WTC11 (cell line): ENCODE results near the gene ACOT6. TPM values are rescaled to one million over a fixed set of nuclear protein-coding genes. Genes with fewer than 3 reads are reported as not detected.

Experiments
- ATAC-seq: fragments of 200-7000 bp; cut with Tn5 transposase; 2 replicates; pipeline ENCODE4 v1.10.0; 2021; ENCODE audit warnings: mild to moderate bottlenecking, moderate library complexity
- Bru-seq: library from RNA; stranded (reverse); fragments of 400-500 nt; gene quantifications from one replicate; lab custom pipeline; 2021; lab: Mats Ljungman, UMichigan
- CTCF ChIA-PET: fragments of 300-600 bp; sonication (Branson Sonifier 250); formaldehyde crosslinking; loops from one replicate; lab custom pipeline; 2021; ENCODE audit warnings: antibody characterized with exemption; lab: Charles Lee
- POLR2A ChIA-PET: fragments of 350-600 bp; sonication (Branson Sonifier 250); formaldehyde crosslinking; loops from one replicate; lab custom pipeline; 2021; ENCODE audit warnings: antibody characterized with exemption; lab: Charles Lee
- DNase-seq: peaks from one replicate; pipeline ENCODE4 v3.0.0; 2021; ENCODE audit warnings: low spot score
- H3K27ac Mint-ChIP-seq: 2 replicates; pipeline ENCODE4 v1.8.0; 2021; ENCODE audit warnings: mixed read lengths
- H3K27me3 Mint-ChIP-seq: 2 replicates; pipeline ENCODE4 v1.8.0; 2021; ENCODE audit warnings: low read depth, mild to moderate bottlenecking, moderate library complexity, mixed read lengths
- H3K36me3 Mint-ChIP-seq: 2 replicates; pipeline ENCODE4 v1.8.0; 2021; ENCODE audit warnings: mixed read lengths
- H3K4me1 Mint-ChIP-seq: 2 replicates; pipeline ENCODE4 v1.8.0; 2022; ENCODE audit warnings: mixed read lengths
- H3K4me3 Mint-ChIP-seq: 2 replicates; pipeline ENCODE4 v1.8.0; 2021; ENCODE audit warnings: mild to moderate bottlenecking, moderate library complexity, mixed read lengths
- H3K9me3 Mint-ChIP-seq: 2 replicates; pipeline ENCODE4 v1.8.0; 2021; ENCODE audit warnings: mixed read lengths
- CREB1 ChIP-seq: sonication (generic); formaldehyde crosslinking; IDR thresholded peaks from 2 replicates; pipeline ENCODE4 v1.8.0; 2023; ENCODE audit warnings: mild to moderate bottlenecking, missing genetic modification reagents
- MXD4 ChIP-seq: fragments of 250-450 bp; sonication (Bioruptor Pico); IDR thresholded peaks from 2 replicates; pipeline ENCODE4 v1.8.0; 2021; ENCODE audit warnings: mild to moderate bottlenecking, moderate library complexity, borderline replicate concordance
- MYBL2 ChIP-seq: sonication (generic); formaldehyde crosslinking; IDR thresholded peaks from 2 replicates; pipeline ENCODE4 v1.8.1; 2023; ENCODE audit warnings: mild to moderate bottlenecking, moderate library complexity, missing genetic modification reagents
- NFATC4 ChIP-seq: fragments of 250-450 bp; sonication (Bioruptor Pico); IDR thresholded peaks from 2 replicates; pipeline ENCODE4 v1.9.0; 2021; ENCODE audit warnings: mild to moderate bottlenecking
- OVOL2 ChIP-seq: fragments of 250-450 bp; sonication (Bioruptor Pico); IDR thresholded peaks from 2 replicates; pipeline ENCODE4 v1.9.0; 2021; ENCODE audit warnings: mild to moderate bottlenecking, borderline replicate concordance
- SMAD3 ChIP-seq: sonication (generic); formaldehyde crosslinking; IDR thresholded peaks from 2 replicates; pipeline ENCODE4 v1.8.0; 2022; ENCODE audit warnings: missing genetic modification reagents, mild to moderate bottlenecking, borderline replicate concordance
- SP1 ChIP-seq: sonication (generic); formaldehyde crosslinking; conservative IDR thresholded peaks from 2 replicates; pipeline ENCODE4 v1.8.1; 2022; ENCODE audit warnings: missing genetic modification reagents
- TEAD1 ChIP-seq: sonication (generic); formaldehyde crosslinking; IDR thresholded peaks from 2 replicates; pipeline ENCODE4 v1.8.0; 2022; ENCODE audit warnings: mild to moderate bottlenecking, missing genetic modification reagents
- TP53 ChIP-seq: sonication (generic); formaldehyde crosslinking; IDR thresholded peaks from 2 replicates; pipeline ENCODE4 v1.8.1; 2023; ENCODE audit warnings: mild to moderate bottlenecking, missing genetic modification reagents
- ZNF317 ChIP-seq: sonication (generic); formaldehyde crosslinking; IDR thresholded peaks from 2 replicates; pipeline ENCODE4 v1.8.1; 2023; ENCODE audit warnings: low read depth, mild to moderate bottlenecking, moderate library complexity, missing genetic modification reagents, borderline replicate concordance
- long read RNA-seq, 3 experiments: library from RNA in 1 of 3; library from capped mRNA in 1 of 3; library from polyadenylated mRNA in 1 of 3; unstranded in 2 of 3; stranded (forward) in 1 of 3; transcript quantifications; one replicate each; pipeline ENCODE4 v2.0.0, GENCODE V29; 2021
- total RNA-seq: library from RNA; stranded (reverse); gene quantifications from 3 replicates; pipeline ENCODE4 v1.2.3, GENCODE V29; 2021
- TF ChIP-seq, protein P1 (sequence below): sonication (generic); formaldehyde crosslinking; IDR thresholded peaks from 2 replicates; pipeline ENCODE4 v1.8.0; 2022; ENCODE audit warnings: mild to moderate bottlenecking, missing genetic modification reagents
- TF ChIP-seq, protein P2 (sequence below): sonication (generic); formaldehyde crosslinking; IDR thresholded peaks from 2 replicates; pipeline ENCODE4 v1.8.1; 2022; ENCODE audit warnings: mild to moderate bottlenecking, moderate library complexity, missing genetic modification reagents
- TF ChIP-seq, protein P3 (sequence below): fragments of 250-450 bp; sonication (Bioruptor Pico); IDR thresholded peaks from 2 replicates; pipeline ENCODE4 v1.9.0; 2021; ENCODE audit warnings: mild to moderate bottlenecking
- TF ChIP-seq, protein P4 (sequence below): sonication (generic); formaldehyde crosslinking; conservative IDR thresholded peaks from 2 replicates; pipeline ENCODE4 v1.8.1; 2023; ENCODE audit warnings: mild to moderate bottlenecking, low read depth, missing genetic modification reagents, moderate library complexity
- TF ChIP-seq, protein P5 (sequence below): sonication (generic); formaldehyde crosslinking; IDR thresholded peaks from 2 replicates; pipeline ENCODE4 v1.8.0; 2023; ENCODE audit warnings: mild to moderate bottlenecking, missing genetic modification reagents
- TF ChIP-seq, protein P6 (sequence below): fragments of 250-450 bp; sonication (Bioruptor Pico); IDR thresholded peaks from 2 replicates; pipeline ENCODE4 v1.9.0; 2021; ENCODE audit warnings: moderate library complexity, mild to moderate bottlenecking, inconsistent platforms, borderline replicate concordance
- TF ChIP-seq, protein P7 (sequence below): sonication (generic); formaldehyde crosslinking; IDR thresholded peaks from 2 replicates; pipeline ENCODE4 v1.8.1; 2023; ENCODE audit warnings: mild to moderate bottlenecking, moderate library complexity, missing genetic modification reagents
- TF ChIP-seq, protein P8 (sequence below): sonication (generic); formaldehyde crosslinking; IDR thresholded peaks from 2 replicates; pipeline ENCODE4 v1.8.0; 2022; ENCODE audit warnings: mild to moderate bottlenecking, missing genetic modification reagents
- TF ChIP-seq, protein P9 (sequence below): sonication (generic); formaldehyde crosslinking; IDR thresholded peaks from 2 replicates; pipeline ENCODE4 v1.8.1; 2023; ENCODE audit warnings: mild to moderate bottlenecking, missing genetic modification reagents

The ACOT6 gene, protein sequence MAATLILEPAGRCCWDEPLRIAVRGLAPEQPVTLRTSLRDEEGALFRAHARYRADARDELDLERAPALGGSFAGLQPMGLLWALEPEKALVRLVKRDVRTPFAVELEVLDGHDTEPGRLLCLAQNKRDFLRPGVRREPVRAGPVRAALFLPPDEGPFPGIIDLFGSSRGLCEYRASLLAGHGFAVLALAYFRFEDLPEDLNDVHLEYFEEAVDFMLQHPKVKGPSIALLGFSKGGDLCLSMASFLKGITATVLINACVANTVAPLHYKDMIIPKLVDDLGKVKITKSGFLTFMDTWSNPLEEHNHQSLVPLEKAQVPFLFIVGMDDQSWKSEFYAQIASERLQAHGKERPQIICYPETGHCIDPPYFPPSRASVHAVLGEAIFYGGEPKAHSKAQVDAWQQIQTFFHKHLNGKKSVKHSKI
- total RNA-seq (0.13 to 0.37 TPM in 2 of 3 replicates, not detected in the other), Bru-seq, nascent RNA (percentile 30 among the genes with signal in this experiment)
- long read RNA-seq, experiment 1, partial matches to known transcripts = 0 of 2 reads
- long read RNA-seq, experiment 1, other reads (novel, unspliced or antisense) = 2 of 2 reads
- long read RNA-seq, experiment 2 = 0 reads
- long read RNA-seq, experiment 3 = 0 reads

DNA sequence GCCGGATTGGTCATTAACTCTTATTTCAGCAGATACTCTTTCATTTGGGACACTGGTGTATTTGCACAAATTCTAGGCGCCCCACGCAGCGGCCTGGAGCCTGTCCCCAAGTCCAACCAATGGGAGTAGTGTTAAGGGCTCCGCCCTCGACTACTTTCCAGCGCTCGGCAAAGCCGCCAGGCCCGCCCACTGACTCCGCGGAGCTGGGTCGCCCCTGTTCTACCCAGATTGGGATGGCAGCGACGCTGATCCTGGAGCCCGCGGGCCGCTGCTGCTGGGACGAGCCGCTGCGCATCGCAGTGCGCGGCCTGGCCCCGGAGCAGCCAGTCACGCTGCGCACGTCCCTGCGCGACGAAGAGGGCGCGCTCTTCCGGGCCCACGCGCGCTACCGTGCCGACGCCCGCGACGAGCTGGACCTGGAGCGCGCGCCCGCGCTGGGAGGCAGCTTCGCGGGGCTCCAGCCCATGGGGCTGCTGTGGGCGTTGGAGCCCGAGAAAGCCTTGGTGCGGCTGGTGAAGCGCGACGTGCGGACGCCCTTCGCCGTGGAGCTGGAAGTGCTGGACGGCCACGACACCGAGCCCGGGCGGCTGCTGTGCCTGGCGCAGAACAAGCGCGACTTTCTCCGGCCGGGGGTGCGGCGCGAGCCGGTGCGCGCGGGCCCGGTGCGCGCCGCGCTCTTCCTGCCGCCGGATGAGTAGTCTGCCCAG, at the start of gene ACOT6:
TSS of gene ACOT6 (plus strand) at position 179 of the 707 bp plus-strand sequence. CDS start at position 234, 55 bp downstream.
- ATAC-seq (peak; percentile 97), DNase-seq (peak; percentile 90)
- Mint-ChIP-seq H3K27ac (no peak within 1 kb of the TSS), H3K4me3 (peak within 1 kb of the TSS; percentile 88), H3K27me3 (peaks cover 47% of the 10 kb centered on the region), H3K36me3 (peaks cover 5% of the 10 kb centered on the region), H3K9me3 (peaks cover 3% of the 10 kb centered on the region; the same call in 1 of the 2 replicates), H3K4me1 (peaks cover 8% of the 10 kb centered on the region)
- CTCF ChIA-PET = interaction anchor here (0.8 to 1.9 kb wide), 9 partner anchors 10 to 116 kb away, joined by 3 to 16 read pairs (median 5); partner anchors contain the start of gene ACOT2
- POLR2A ChIA-PET = interaction anchor here (0.6 to 1.7 kb wide), 7 partner anchors 11 to 476 kb away, joined by 3 to 6 read pairs (median 4); partner anchors contain the start of genes PSEN1 and RIOX1
- TF ChIP-seq, protein P1, sequence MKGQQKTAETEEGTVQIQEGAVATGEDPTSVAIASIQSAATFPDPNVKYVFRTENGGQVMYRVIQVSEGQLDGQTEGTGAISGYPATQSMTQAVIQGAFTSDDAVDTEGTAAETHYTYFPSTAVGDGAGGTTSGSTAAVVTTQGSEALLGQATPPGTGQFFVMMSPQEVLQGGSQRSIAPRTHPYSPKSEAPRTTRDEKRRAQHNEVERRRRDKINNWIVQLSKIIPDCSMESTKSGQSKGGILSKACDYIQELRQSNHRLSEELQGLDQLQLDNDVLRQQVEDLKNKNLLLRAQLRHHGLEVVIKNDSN (CRISPR knock-in tag) = no peak
- TF ChIP-seq, protein P2, sequence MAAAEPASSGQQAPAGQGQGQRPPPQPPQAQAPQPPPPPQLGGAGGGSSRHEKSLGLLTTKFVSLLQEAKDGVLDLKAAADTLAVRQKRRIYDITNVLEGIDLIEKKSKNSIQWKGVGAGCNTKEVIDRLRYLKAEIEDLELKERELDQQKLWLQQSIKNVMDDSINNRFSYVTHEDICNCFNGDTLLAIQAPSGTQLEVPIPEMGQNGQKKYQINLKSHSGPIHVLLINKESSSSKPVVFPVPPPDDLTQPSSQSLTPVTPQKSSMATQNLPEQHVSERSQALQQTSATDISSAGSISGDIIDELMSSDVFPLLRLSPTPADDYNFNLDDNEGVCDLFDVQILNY (CRISPR knock-in tag) = 0 out of 2 replicates have a peak, but pooled peaks have one; percentile 46
- TF ChIP-seq SMAD3 (CRISPR knock-in tag) (no peak), MYBL2 (CRISPR knock-in tag) (peak; percentile 68; the same call in 1 of the 2 replicates), OVOL2 (CRISPR knock-in tag) (no peak), TP53 (CRISPR knock-in tag) (no peak), SP1 (CRISPR knock-in tag) (peak; percentile 76), ZNF317 (no peak), MXD4 (CRISPR knock-in tag) (no peak), CREB1 (CRISPR knock-in tag) (no peak), NFATC4 (CRISPR knock-in tag) (no peak), TEAD1 (CRISPR knock-in tag) (0 out of 2 replicates have a peak, but pooled peaks have one; percentile 10)
- TF ChIP-seq, protein P3, sequence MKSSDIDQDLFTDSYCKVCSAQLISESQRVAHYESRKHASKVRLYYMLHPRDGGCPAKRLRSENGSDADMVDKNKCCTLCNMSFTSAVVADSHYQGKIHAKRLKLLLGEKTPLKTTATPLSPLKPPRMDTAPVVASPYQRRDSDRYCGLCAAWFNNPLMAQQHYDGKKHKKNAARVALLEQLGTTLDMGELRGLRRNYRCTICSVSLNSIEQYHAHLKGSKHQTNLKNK (CRISPR knock-in tag) = no peak
- TF ChIP-seq, protein P4, sequence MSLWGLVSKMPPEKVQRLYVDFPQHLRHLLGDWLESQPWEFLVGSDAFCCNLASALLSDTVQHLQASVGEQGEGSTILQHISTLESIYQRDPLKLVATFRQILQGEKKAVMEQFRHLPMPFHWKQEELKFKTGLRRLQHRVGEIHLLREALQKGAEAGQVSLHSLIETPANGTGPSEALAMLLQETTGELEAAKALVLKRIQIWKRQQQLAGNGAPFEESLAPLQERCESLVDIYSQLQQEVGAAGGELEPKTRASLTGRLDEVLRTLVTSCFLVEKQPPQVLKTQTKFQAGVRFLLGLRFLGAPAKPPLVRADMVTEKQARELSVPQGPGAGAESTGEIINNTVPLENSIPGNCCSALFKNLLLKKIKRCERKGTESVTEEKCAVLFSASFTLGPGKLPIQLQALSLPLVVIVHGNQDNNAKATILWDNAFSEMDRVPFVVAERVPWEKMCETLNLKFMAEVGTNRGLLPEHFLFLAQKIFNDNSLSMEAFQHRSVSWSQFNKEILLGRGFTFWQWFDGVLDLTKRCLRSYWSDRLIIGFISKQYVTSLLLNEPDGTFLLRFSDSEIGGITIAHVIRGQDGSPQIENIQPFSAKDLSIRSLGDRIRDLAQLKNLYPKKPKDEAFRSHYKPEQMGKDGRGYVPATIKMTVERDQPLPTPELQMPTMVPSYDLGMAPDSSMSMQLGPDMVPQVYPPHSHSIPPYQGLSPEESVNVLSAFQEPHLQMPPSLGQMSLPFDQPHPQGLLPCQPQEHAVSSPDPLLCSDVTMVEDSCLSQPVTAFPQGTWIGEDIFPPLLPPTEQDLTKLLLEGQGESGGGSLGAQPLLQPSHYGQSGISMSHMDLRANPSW (CRISPR knock-in tag) = no peak
- TF ChIP-seq, protein P5, sequence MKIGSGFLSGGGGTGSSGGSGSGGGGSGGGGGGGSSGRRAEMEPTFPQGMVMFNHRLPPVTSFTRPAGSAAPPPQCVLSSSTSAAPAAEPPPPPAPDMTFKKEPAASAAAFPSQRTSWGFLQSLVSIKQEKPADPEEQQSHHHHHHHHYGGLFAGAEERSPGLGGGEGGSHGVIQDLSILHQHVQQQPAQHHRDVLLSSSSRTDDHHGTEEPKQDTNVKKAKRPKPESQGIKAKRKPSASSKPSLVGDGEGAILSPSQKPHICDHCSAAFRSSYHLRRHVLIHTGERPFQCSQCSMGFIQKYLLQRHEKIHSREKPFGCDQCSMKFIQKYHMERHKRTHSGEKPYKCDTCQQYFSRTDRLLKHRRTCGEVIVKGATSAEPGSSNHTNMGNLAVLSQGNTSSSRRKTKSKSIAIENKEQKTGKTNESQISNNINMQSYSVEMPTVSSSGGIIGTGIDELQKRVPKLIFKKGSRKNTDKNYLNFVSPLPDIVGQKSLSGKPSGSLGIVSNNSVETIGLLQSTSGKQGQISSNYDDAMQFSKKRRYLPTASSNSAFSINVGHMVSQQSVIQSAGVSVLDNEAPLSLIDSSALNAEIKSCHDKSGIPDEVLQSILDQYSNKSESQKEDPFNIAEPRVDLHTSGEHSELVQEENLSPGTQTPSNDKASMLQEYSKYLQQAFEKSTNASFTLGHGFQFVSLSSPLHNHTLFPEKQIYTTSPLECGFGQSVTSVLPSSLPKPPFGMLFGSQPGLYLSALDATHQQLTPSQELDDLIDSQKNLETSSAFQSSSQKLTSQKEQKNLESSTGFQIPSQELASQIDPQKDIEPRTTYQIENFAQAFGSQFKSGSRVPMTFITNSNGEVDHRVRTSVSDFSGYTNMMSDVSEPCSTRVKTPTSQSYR (CRISPR knock-in tag) = no peak
- TF ChIP-seq, protein P6, sequence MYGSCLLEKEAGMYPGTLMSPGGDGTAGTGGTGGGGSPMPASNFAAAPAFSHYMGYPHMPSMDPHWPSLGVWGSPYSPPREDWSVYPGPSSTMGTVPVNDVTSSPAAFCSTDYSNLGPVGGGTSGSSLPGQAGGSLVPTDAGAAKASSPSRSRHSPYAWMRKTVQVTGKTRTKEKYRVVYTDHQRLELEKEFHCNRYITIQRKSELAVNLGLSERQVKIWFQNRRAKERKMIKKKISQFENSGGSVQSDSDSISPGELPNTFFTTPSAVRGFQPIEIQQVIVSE (CRISPR knock-in tag) = no peak
- TF ChIP-seq, protein P7, sequence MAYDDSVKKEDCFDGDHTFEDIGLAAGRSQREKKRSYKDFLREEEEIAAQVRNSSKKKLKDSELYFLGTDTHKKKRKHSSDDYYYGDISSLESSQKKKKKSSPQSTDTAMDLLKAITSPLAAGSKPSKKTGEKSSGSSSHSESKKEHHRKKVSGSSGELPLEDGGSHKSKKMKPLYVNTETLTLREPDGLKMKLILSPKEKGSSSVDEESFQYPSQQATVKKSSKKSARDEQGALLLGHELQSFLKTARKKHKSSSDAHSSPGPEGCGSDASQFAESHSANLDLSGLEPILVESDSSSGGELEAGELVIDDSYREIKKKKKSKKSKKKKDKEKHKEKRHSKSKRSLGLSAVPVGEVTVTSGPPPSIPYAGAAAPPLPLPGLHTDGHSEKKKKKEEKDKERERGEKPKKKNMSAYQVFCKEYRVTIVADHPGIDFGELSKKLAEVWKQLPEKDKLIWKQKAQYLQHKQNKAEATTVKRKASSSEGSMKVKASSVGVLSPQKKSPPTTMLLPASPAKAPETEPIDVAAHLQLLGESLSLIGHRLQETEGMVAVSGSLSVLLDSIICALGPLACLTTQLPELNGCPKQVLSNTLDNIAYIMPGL (CRISPR knock-in tag) = peak; percentile 81
- TF ChIP-seq, protein P8, sequence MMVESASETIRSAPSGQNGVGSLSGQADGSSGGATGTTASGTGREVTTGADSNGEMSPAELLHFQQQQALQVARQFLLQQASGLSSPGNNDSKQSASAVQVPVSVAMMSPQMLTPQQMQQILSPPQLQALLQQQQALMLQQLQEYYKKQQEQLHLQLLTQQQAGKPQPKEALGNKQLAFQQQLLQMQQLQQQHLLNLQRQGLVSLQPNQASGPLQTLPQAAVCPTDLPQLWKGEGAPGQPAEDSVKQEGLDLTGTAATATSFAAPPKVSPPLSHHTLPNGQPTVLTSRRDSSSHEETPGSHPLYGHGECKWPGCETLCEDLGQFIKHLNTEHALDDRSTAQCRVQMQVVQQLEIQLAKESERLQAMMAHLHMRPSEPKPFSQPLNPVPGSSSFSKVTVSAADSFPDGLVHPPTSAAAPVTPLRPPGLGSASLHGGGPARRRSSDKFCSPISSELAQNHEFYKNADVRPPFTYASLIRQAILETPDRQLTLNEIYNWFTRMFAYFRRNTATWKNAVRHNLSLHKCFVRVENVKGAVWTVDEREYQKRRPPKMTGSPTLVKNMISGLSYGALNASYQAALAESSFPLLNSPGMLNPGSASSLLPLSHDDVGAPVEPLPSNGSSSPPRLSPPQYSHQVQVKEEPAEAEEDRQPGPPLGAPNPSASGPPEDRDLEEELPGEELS (CRISPR knock-in tag) = 0 out of 2 replicates have a peak, but pooled peaks have one; percentile 50
- TF ChIP-seq, protein P9, sequence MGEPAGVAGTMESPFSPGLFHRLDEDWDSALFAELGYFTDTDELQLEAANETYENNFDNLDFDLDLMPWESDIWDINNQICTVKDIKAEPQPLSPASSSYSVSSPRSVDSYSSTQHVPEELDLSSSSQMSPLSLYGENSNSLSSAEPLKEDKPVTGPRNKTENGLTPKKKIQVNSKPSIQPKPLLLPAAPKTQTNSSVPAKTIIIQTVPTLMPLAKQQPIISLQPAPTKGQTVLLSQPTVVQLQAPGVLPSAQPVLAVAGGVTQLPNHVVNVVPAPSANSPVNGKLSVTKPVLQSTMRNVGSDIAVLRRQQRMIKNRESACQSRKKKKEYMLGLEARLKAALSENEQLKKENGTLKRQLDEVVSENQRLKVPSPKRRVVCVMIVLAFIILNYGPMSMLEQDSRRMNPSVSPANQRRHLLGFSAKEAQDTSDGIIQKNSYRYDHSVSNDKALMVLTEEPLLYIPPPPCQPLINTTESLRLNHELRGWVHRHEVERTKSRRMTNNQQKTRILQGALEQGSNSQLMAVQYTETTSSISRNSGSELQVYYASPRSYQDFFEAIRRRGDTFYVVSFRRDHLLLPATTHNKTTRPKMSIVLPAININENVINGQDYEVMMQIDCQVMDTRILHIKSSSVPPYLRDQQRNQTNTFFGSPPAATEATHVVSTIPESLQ (CRISPR knock-in tag) = no peak
